Ishikawa (cell line): ENCODE measurements around the gene BPNT1.

Experiments
- CEBPB ChIP-seq: IDR thresholded peaks from 2 replicates; pipeline ENCODE4 v1.6.1; 2012
- EGR1 ChIP-seq: IDR thresholded peaks from 2 replicates; pipeline ENCODE4 v1.6.1; 2012
- MAX ChIP-seq: IDR thresholded peaks from 2 replicates; pipeline ENCODE4 v1.6.1; 2012

- TF ChIP-seq EGR1 (no peak), CEBPB (no peak), MAX (no peak)
Observed at GRCh38 chr1:220044678-220045355, 44.8 kb downstream of the BPNT1 start.
